Measurements from ENCODE around the gene ARPP21. TPM values are rescaled to one million over a fixed set of nuclear protein-coding genes. Genes with fewer than 3 reads are reported as not detected.
A peak's percentile ranks its signal among the peaks of the same experiment; 100 is the strongest.

The ARPP21 gene
- total RNA-seq, 1 donor, result not detected

DNA sequence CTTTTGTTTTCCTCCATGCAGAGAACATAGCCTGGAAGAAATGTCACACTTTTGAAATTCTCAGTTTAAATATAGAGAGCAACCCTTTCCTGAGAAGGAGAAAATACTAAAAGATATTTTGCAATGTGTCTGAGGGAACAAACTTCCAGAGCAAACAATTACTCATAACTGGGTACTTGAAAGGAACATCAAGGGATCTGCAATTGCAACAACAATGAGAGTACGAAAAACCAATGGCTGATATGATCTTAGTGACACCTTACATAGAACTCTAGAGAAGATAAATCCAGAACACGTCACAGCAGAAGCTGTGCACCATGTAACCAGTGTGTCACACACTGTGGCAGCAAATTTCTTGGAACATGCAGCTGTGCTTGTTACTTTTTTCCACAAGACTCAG lies 14.6 kb upstream of the ARPP21 start:
- Histone ChIP-seq H3K36me3 (ENCODE audit: insufficient read depth, low read length) (no peaks in the 10 kb centered on the region), H2AFZ (ENCODE audit: low read length) (no peak overlapping the region), H3K4me1 (ENCODE audit: insufficient read depth, low read length) (no peaks in the 10 kb centered on the region), H3K79me2 (ENCODE audit: insufficient read depth, low read length) (no peaks in the 10 kb centered on the region), H3K27me3 (ENCODE audit: insufficient read depth, low read length) (no peaks in the 10 kb centered on the region), H3K4me2 (ENCODE audit: insufficient read depth, low read length) (no peak overlapping the region), H3K4me3 (ENCODE audit: insufficient read depth, low read length) (no peak overlapping the region), H3K9me3 (ENCODE audit: low read depth, low read length) (no peaks in the 10 kb centered on the region), H4K20me1 (ENCODE audit: insufficient read depth, low read length) (no peaks in the 10 kb centered on the region), H3K27ac (ENCODE audit: low read depth, low read length) (no peak overlapping the region)
- TF ChIP-seq, protein P1, sequence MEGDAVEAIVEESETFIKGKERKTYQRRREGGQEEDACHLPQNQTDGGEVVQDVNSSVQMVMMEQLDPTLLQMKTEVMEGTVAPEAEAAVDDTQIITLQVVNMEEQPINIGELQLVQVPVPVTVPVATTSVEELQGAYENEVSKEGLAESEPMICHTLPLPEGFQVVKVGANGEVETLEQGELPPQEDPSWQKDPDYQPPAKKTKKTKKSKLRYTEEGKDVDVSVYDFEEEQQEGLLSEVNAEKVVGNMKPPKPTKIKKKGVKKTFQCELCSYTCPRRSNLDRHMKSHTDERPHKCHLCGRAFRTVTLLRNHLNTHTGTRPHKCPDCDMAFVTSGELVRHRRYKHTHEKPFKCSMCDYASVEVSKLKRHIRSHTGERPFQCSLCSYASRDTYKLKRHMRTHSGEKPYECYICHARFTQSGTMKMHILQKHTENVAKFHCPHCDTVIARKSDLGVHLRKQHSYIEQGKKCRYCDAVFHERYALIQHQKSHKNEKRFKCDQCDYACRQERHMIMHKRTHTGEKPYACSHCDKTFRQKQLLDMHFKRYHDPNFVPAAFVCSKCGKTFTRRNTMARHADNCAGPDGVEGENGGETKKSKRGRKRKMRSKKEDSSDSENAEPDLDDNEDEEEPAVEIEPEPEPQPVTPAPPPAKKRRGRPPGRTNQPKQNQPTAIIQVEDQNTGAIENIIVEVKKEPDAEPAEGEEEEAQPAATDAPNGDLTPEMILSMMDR (IDR thresholded peaks at IDR 0.05; ENCODE audit: extremely low read depth, low read depth, low read length), result no peak
- no peak for DNase-seq (ENCODE audit: insufficient read length, low spot score, missing footprints)

DNA sequence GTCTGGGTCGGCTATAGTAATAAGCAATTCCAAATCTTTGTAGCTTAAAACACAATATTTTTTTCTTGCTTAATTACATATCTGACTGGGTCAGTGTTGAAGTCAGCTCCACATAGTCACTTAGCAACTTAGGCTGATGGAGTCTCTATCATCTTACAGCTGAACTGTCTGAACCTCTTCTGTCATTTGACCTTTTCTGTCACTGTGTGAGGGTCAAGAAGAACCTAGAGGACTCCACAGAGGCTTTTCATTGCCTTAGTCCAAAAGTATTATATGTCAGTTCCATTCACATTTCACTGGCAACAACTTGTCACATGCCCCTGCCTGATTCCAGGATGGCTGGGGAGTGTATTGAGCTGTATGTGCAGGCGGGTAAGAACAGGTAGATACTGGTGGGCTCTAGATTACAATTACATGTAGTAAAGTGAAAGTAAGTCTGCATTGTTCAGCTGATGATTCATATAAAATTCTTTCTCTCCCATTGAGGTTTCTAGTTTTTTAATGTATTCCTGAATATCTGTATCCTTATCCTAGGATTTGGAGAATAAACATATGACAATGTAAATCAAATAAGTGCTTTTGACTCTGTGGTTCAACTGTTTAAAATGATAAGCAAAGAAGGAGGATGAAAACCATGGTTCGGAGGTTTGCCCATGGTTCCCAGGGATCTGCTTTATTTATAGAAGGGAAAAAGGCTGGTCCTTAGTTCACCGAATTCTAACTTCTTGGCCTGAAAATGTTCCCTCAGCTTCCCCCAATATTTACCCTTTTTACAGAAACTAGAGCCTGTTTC lies 5.8 kb upstream of the ARPP21 start:
- TF ChIP-seq, protein P1 (IDR thresholded peaks at IDR 0.05; ENCODE audit: extremely low read depth, low read depth, low read length), result no peak
- DNase-seq (ENCODE audit: insufficient read length, low spot score, missing footprints), result no peak
- Histone ChIP-seq H3K27ac (ENCODE audit: low read depth, low read length) (no peak overlapping the region), H3K27me3 (ENCODE audit: insufficient read depth, low read length) (no peaks in the 10 kb centered on the region), H2AFZ (ENCODE audit: low read length) (no peak overlapping the region), H3K9me3 (ENCODE audit: low read depth, low read length) (no peaks in the 10 kb centered on the region), H3K4me1 (ENCODE audit: insufficient read depth, low read length) (no peaks in the 10 kb centered on the region), H3K36me3 (ENCODE audit: insufficient read depth, low read length) (no peaks in the 10 kb centered on the region), H3K79me2 (ENCODE audit: insufficient read depth, low read length) (no peaks in the 10 kb centered on the region), H3K4me2 (ENCODE audit: insufficient read depth, low read length) (no peak overlapping the region), H4K20me1 (ENCODE audit: insufficient read depth, low read length) (no peaks in the 10 kb centered on the region), H3K4me3 (ENCODE audit: insufficient read depth, low read length) (no peak overlapping the region)

DNA sequence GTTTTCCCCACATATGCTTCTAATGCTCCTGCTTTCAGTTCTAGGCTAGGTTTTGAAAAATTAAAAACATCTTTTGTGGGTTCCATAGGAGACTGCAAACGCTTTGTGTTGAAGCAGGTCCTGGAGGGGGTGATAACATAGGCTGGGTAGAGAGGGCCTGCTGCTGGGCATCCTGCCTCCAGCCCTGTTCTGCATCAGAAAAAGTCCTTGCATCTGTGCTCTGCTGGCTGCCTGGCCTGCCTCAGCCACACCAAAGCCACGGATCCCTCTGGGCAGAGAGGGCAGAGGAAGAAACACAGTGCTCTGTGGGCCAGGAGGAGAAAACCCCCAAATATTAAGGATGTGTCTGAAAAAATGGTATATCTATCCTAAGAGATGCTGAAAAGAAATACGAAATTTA lies 3.9 kb upstream of the ARPP21 start:
- Histone ChIP-seq H3K4me1 (ENCODE audit: insufficient read depth, low read length) (no peaks in the 10 kb centered on the region), H3K9me3 (ENCODE audit: low read depth, low read length) (no peaks in the 10 kb centered on the region), H3K4me3 (ENCODE audit: insufficient read depth, low read length) (no peak overlapping the region), H2AFZ (ENCODE audit: low read length) (no peak overlapping the region), H3K27ac (ENCODE audit: low read depth, low read length) (no peak overlapping the region), H3K36me3 (ENCODE audit: insufficient read depth, low read length) (no peaks in the 10 kb centered on the region), H3K79me2 (ENCODE audit: insufficient read depth, low read length) (no peaks in the 10 kb centered on the region), H3K27me3 (ENCODE audit: insufficient read depth, low read length) (no peaks in the 10 kb centered on the region), H3K4me2 (ENCODE audit: insufficient read depth, low read length) (no peak overlapping the region), H4K20me1 (ENCODE audit: insufficient read depth, low read length) (no peaks in the 10 kb centered on the region)
- TF ChIP-seq, protein P1 (IDR thresholded peaks at IDR 0.05; ENCODE audit: extremely low read depth, low read depth, low read length), result no peak
- no peak for DNase-seq (ENCODE audit: insufficient read length, low spot score, missing footprints)

DNA sequence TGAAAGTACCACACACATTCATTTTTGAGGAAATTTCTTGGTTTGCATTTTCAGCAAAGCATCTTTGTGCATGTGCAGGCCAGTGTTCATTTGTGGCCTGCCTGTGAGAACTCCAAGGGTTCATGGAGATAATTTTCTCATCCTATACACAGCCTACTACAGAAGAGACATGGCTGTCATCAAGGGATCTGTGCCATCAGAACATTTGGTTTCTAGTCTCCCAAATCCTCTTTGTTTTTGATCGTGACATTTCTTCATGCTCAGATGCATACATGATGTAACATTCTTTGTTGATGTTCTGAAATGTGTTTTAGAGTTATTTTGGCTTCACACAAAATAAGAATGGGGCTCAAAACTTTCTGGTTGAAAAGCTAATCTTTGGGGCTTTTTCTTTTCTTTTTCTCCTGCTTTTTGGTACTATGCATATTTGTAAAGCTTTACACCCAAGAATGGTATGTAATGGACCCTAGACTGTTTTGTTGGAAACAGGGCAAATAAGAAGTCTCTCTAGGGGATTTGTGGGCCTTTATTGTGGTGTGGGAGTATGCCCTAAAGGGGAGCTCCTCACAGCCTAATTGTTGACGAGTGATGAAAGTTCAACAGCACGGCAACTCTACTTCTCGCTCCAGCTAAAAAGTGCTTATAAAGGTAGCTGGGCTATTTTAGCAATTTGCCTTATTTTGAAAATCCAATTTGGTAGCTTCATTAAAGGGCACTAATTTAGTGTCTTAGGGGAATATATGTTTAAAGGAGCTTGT lies 3.2 kb upstream of the ARPP21 start:
- TF ChIP-seq, protein P1 (IDR thresholded peaks at IDR 0.05; ENCODE audit: extremely low read depth, low read depth, low read length), result no peak
- H4K20me1 ChIP-seq (ENCODE audit: insufficient read depth, low read length), result no peaks in the 10 kb centered on the region
- no peak overlapping the region for H2AFZ ChIP-seq (ENCODE audit: low read length)
- no peaks in the 10 kb centered on the region for H3K4me1 ChIP-seq (ENCODE audit: insufficient read depth, low read length)
- H3K79me2 ChIP-seq (ENCODE audit: insufficient read depth, low read length), result no peaks in the 10 kb centered on the region
- H3K4me3 ChIP-seq (ENCODE audit: insufficient read depth, low read length), result no peak overlapping the region
- H3K27ac ChIP-seq (ENCODE audit: low read depth, low read length), result no peak overlapping the region
- no peaks in the 10 kb centered on the region for H3K36me3 ChIP-seq (ENCODE audit: insufficient read depth, low read length)
- H3K4me2 ChIP-seq (ENCODE audit: insufficient read depth, low read length), result no peak overlapping the region
- no peaks in the 10 kb centered on the region for H3K27me3 ChIP-seq (ENCODE audit: insufficient read depth, low read length)
- no peaks in the 10 kb centered on the region for H3K9me3 ChIP-seq (ENCODE audit: low read depth, low read length)
- DNase-seq (ENCODE audit: insufficient read length, low spot score, missing footprints), result peak; percentile 71
